Astrocyte (in vitro differentiated cells and primary cell): ENCODE results near the gene PGP. TPM values are rescaled to one million over a fixed set of nuclear protein-coding genes. Genes with fewer than 3 reads are reported as not detected.

Experiments used
- DNase-seq: peaks from one replicate; pipeline ENCODE4 v3.0.0-alpha.2; 2010; ENCODE audit warnings: low read depth
- FAIRE-seq: peaks from 2 replicates; lab custom pipeline; 2011; peaks lifted over from hg19 to GRCh38; lab: Jason Lieb, UNC
- H2AFZ ChIP-seq: 2 replicates; pipeline ENCODE4 v1.6.0; 2012; ENCODE audit warnings: low read depth, low read length, inconsistent platforms
- H3K27ac ChIP-seq: 2 replicates; pipeline ENCODE4 v1.5.1; 2011; ENCODE audit warnings: low read depth, low read length, inconsistent platforms
- H3K27me3 ChIP-seq: 2 replicates; pipeline ENCODE4 v1.6.0; 2011; ENCODE audit warnings: low read length, inconsistent platforms; ENCODE audit not compliant: insufficient read depth
- H3K36me3 ChIP-seq: 2 replicates; pipeline ENCODE4 v1.5.1; 2011; ENCODE audit warnings: low read length, inconsistent platforms; ENCODE audit not compliant: insufficient read depth
- H3K4me1 ChIP-seq: 2 replicates; pipeline ENCODE4 v1.5.1; 2011; ENCODE audit warnings: low read length, inconsistent platforms; ENCODE audit not compliant: insufficient read depth
- H3K4me2 ChIP-seq: 2 replicates; pipeline ENCODE4 v1.6.0; 2012; ENCODE audit warnings: low read length, inconsistent platforms
- H3K4me3 ChIP-seq: 2 replicates; pipeline ENCODE4 v1.5.1; 2011; ENCODE audit warnings: low read depth, mild to moderate bottlenecking, low read length, inconsistent platforms; ENCODE audit not compliant: insufficient read depth
- H3K79me2 ChIP-seq: 2 replicates; pipeline ENCODE4 v1.6.0; 2012; ENCODE audit warnings: mild to moderate bottlenecking, low read length, inconsistent platforms; ENCODE audit not compliant: insufficient read depth
- H3K9ac ChIP-seq: 2 replicates; pipeline ENCODE4 v1.6.0; 2012; ENCODE audit warnings: mild to moderate bottlenecking, low read length, inconsistent platforms
- H3K9me3 ChIP-seq: 2 replicates; pipeline ENCODE4 v1.5.1; 2012; ENCODE audit warnings: low read depth, mild to moderate bottlenecking, low read length, inconsistent platforms; ENCODE audit not compliant: insufficient read depth
- H4K20me1 ChIP-seq: 2 replicates; pipeline ENCODE4 v1.6.0; 2012; ENCODE audit warnings: low read length, inconsistent platforms; ENCODE audit not compliant: insufficient read depth
- H3K27ac Mint-ChIP-seq: one replicate; pipeline ENCODE4 v1.8.0; 2021; ENCODE audit warnings: mild to moderate bottlenecking, mixed read lengths; ENCODE audit not compliant: unreplicated experiment
- H3K27me3 Mint-ChIP-seq: one replicate; pipeline ENCODE4 v1.8.0; 2021; ENCODE audit warnings: low read depth, mixed read lengths; ENCODE audit not compliant: unreplicated experiment
- H3K36me3 Mint-ChIP-seq: one replicate; pipeline ENCODE4 v1.8.0; 2021; ENCODE audit warnings: low read depth, mixed read lengths; ENCODE audit not compliant: unreplicated experiment
- H3K4me1 Mint-ChIP-seq: one replicate; pipeline ENCODE4 v1.8.0; 2021; ENCODE audit warnings: low read depth, mixed read lengths; ENCODE audit not compliant: unreplicated experiment
- H3K4me3 Mint-ChIP-seq: one replicate; pipeline ENCODE4 v1.8.0; 2021; ENCODE audit warnings: mild to moderate bottlenecking, moderate library complexity, mixed read lengths; ENCODE audit not compliant: unreplicated experiment
- H3K9me3 Mint-ChIP-seq: one replicate; pipeline ENCODE4 v1.8.0; 2021; ENCODE audit warnings: mild to moderate bottlenecking, mixed read lengths; ENCODE audit not compliant: unreplicated experiment
- EZH2 ChIP-seq: IDR thresholded peaks from 2 replicates; pipeline ENCODE4 v1.6.1; 2012; ENCODE audit warnings: mild to moderate bottlenecking, low read length, inconsistent platforms; ENCODE audit not compliant: insufficient read depth
- total RNA-seq: library from RNA; stranded (reverse); gene quantifications from 2 replicates; pipeline ENCODE4 v1.2.1, GENCODE V29; 2021
- TF ChIP-seq, protein P1 (sequence below): IDR thresholded peaks from 2 replicates; pipeline ENCODE4 v1.5.1; 2011; ENCODE audit warnings: low read depth, mild to moderate bottlenecking, inconsistent platforms, low read length, moderate library complexity; ENCODE audit not compliant: insufficient read depth

The PGP gene
- total RNA-seq, 1 donor from 2014 or later = 21.1 TPM

DNA sequence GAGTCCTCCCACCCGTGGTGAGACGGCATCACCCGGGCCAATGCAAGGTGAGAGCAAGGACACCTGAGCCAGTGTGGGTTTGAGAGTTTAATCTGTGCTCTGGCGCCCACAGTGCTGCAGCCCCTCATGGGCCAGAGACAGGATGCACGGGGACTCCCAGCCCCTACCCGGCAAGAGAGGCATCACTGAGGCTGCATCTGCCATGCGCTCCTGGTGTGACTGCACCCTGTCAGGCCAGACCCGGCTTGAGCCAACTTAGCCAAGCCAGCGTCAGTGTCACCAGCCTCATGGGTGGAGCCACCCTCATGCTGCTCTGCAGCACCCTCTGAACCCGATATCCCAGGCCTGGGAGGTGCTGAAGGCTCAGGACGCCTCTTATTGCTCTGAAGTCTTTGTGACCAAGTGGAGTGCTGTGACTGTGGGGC, 2.7 kb downstream of the PGP start:
- H3K36me3 ChIP-seq = no peaks in the 10 kb centered on the region
- no peak overlapping the region for H3K9ac ChIP-seq
- no peak overlapping the region for H3K27ac Mint-ChIP-seq
- peaks cover 19% of the 10 kb centered on the region for H3K4me1 ChIP-seq
- H3K79me2 ChIP-seq = peaks cover 35% of the 10 kb centered on the region
- TF ChIP-seq, protein P1, sequence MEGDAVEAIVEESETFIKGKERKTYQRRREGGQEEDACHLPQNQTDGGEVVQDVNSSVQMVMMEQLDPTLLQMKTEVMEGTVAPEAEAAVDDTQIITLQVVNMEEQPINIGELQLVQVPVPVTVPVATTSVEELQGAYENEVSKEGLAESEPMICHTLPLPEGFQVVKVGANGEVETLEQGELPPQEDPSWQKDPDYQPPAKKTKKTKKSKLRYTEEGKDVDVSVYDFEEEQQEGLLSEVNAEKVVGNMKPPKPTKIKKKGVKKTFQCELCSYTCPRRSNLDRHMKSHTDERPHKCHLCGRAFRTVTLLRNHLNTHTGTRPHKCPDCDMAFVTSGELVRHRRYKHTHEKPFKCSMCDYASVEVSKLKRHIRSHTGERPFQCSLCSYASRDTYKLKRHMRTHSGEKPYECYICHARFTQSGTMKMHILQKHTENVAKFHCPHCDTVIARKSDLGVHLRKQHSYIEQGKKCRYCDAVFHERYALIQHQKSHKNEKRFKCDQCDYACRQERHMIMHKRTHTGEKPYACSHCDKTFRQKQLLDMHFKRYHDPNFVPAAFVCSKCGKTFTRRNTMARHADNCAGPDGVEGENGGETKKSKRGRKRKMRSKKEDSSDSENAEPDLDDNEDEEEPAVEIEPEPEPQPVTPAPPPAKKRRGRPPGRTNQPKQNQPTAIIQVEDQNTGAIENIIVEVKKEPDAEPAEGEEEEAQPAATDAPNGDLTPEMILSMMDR = no peak
- no peak for TF ChIP-seq EZH2
- no peaks in the 10 kb centered on the region for H3K27me3 Mint-ChIP-seq
- H3K27ac ChIP-seq = no peak overlapping the region
- H3K4me3 ChIP-seq = no peak overlapping the region
- H3K9me3 ChIP-seq = no peaks in the 10 kb centered on the region
- no peaks in the 10 kb centered on the region for H3K27me3 ChIP-seq
- DNase-seq (no peak), FAIRE-seq (no peak)
- peak overlapping the region; percentile 9 for H3K4me3 Mint-ChIP-seq
- no peaks in the 10 kb centered on the region for H3K9me3 Mint-ChIP-seq
- no peak overlapping the region for H2AFZ ChIP-seq
- peaks cover 4% of the 10 kb centered on the region for H3K36me3 Mint-ChIP-seq
- peak overlapping the region; percentile 85 for H3K4me2 ChIP-seq
- peaks cover 30% of the 10 kb centered on the region for H4K20me1 ChIP-seq
- peaks cover 12% of the 10 kb centered on the region for H3K4me1 Mint-ChIP-seq

DNA sequence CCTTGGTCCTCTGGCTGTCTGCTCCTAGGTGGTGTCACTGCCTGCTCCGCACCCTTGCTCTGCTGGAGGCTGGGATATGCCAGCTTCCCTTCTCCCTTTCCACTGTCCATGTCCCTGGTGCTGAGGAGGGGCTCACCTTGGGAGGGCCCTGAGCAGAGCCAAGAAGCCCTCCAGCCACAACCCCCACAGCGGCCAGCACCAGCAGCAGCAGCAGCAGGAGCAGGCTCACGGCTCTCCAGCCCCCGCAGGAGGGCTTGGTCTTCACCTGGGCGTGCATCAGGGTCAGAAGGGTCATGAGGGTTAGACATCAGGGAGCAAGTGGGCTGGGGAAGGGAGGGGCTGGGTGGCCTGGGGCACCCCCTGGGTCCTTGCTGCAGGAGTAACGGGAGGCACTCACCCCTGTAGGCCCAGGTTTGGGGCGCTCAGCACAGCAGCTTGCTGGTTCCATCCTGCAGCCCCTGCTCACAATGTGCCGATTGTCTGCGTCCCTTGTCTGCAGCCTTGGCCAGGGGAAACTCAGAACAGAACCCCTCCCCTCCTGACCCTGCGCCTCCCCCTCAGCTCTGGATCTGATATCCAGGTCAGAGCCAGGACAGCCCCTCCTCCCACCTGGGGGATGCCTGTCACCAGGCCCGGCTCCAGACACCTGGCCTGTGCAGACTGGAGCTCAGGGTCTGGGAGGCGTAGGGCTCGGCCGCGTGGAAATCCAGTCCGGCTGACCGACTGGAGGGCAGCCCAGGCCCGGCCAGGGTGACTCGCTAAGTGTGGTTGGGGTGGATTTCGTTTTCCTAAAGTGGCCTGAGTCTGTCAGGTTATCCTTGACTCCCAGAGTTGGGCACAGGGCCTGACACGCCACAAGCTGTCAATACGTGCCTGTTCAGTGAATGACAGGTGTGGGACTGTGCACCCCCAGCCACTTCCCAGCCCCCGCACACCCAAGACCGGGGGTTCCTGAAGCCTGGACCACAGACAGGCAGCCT, 4.0 kb downstream of the PGP start, which contains the start of gene BRICD5:
TSS of gene BRICD5 (minus strand) at position 478 of the 980 bp plus-strand sequence. CDS start at position 448, 30 bp downstream.
- Mint-ChIP-seq H3K27ac (no peak within 1 kb of the TSS), H3K9me3 (no peaks in the 10 kb centered on the region), H3K4me3 (no peak within 1 kb of the TSS), H3K36me3 (peaks cover 4% of the 10 kb centered on the region), H3K4me1 (peaks cover 17% of the 10 kb centered on the region), H3K27me3 (no peaks in the 10 kb centered on the region)
- Histone ChIP-seq H3K4me3 (no peak within 1 kb of the TSS), H3K27me3 (no peaks in the 10 kb centered on the region), H3K9ac (no peak within 1 kb of the TSS), H3K36me3 (no peaks in the 10 kb centered on the region), H3K27ac (no peak within 1 kb of the TSS), H3K79me2 (peaks cover 46% of the 10 kb centered on the region), H3K9me3 (no peaks in the 10 kb centered on the region), H2AFZ (no peak within 1 kb of the TSS), H4K20me1 (peaks cover 30% of the 10 kb centered on the region), H3K4me2 (no peak within 1 kb of the TSS), H3K4me1 (peaks cover 26% of the 10 kb centered on the region)
- DNase-seq (no peak), FAIRE-seq (no peak)
- no peak for TF ChIP-seq EZH2
- TF ChIP-seq, protein P1 = no peak

DNA sequence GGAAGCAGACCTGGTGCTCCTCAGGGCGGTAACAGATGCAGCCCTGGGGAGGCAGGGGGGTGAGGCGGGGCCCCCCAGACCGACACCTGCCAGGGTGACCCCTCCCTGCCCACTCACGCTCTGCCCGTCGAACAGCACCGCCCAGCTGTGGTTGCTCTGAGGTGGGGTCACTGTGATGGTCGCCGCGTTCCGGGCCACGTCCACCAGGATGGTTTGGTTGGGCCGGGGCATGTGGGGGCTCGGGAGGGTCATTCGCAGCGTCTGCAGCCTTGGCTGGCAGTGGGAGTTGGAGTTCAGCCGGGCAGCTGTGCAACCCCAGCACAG, 4.7 kb downstream of the PGP start:
- Mint-ChIP-seq H3K27ac (no peak overlapping the region), H3K4me3 (no peak overlapping the region), H3K36me3 (peaks cover 4% of the 10 kb centered on the region), H3K4me1 (peaks cover 17% of the 10 kb centered on the region), H3K27me3 (no peaks in the 10 kb centered on the region), H3K9me3 (no peaks in the 10 kb centered on the region)
- DNase-seq (no peak), FAIRE-seq (no peak)
- H3K36me3 ChIP-seq = no peaks in the 10 kb centered on the region
- no peak overlapping the region for H3K4me2 ChIP-seq
- H3K4me1 ChIP-seq = peaks cover 24% of the 10 kb centered on the region
- no peak overlapping the region for H3K9ac ChIP-seq
- no peak overlapping the region for H3K4me3 ChIP-seq
- H3K79me2 ChIP-seq = peaks cover 48% of the 10 kb centered on the region
- H2AFZ ChIP-seq = no peak overlapping the region
- peaks cover 30% of the 10 kb centered on the region for H4K20me1 ChIP-seq
- TF ChIP-seq, protein P1 = no peak
- TF ChIP-seq EZH2 = no peak
- no peaks in the 10 kb centered on the region for H3K9me3 ChIP-seq
- no peak overlapping the region for H3K27ac ChIP-seq
- no peaks in the 10 kb centered on the region for H3K27me3 ChIP-seq
